ENCODE data around the gene RTL9.

- TF ChIP-seq SUZ12 (IDR thresholded peaks at IDR 0.05; ENCODE audit: extremely low read depth, insufficient read depth, insufficient read length) (no peak), YY1 (IDR thresholded peaks at IDR 0.05; ENCODE audit: insufficient read depth, insufficient read length) (no peak), ZNF274 (IDR thresholded peaks at IDR 0.05; ENCODE audit: low read depth, low read length) (no peak)
Observed at GRCh38 chrX:110311437-110312230, 47.0 kb upstream of the RTL9 start.
